Measurements from ENCODE around the gene MXRA8. TPM values are rescaled to one million over a fixed set of nuclear protein-coding genes. Genes with fewer than 3 reads are reported as not detected.

Gene MXRA8
- total and polyA plus RNA-seq, 9 of the 15 experiments (the other 6 are each of a cell fraction or from before 2014, with no cell fraction given) = 0.66 to 11.3 (median 6.3) TPM

GRCh38 chr1:1349256-1350012 lies 8.9 kb downstream of the MXRA8 start, which contains the start of gene DVL1 (continued):
- TF ChIP-seq, protein P1, sequence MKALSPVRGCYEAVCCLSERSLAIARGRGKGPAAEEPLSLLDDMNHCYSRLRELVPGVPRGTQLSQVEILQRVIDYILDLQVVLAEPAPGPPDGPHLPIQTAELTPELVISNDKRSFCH (CRISPR knock-in tag; IDR thresholded peaks at IDR 0.05) = no peak
- TF ChIP-seq, protein P1 (tag; IDR thresholded peaks at IDR 0.05) = 0 out of 2 replicates have a peak, but pooled peaks have one; percentile 58
- TF ChIP-seq TEAD1 (CRISPR knock-in tag; IDR thresholded peaks at IDR 0.05) (peak in 1 of 2 experiments; percentile 44; a peak in 1 of 4 replicates), CTCFL (IDR thresholded peaks at IDR 0.05; ENCODE audit: borderline replicate concordance, insufficient read depth, low read depth, low read length, poor library complexity, severe bottlenecking) (peak; percentile 95), ZNF431 (CRISPR knock-in tag; IDR thresholded peaks at IDR 0.05) (0 out of 2 replicates have a peak, but pooled peaks have one; percentile 20), THRA (IDR thresholded peaks at IDR 0.05) (no peak), ZNF354B (CRISPR knock-in tag; IDR thresholded peaks at IDR 0.05) (no peak), PHTF2 (CRISPR knock-in tag; IDR thresholded peaks at IDR 0.05) (no peak), SRSF1 (IDR thresholded peaks at IDR 0.05; ENCODE audit: low read depth, low read length) (no peak), NR4A1 (CRISPR knock-in tag; IDR thresholded peaks at IDR 0.05) (no peak), NR4A1 (tag; IDR thresholded peaks at IDR 0.05) (peak; percentile 70; the same call in 1 of the 2 replicates), SOX6 (IDR thresholded peaks at IDR 0.05) (no peak), TEAD2 (tag; IDR thresholded peaks at IDR 0.05) (no peak), HCFC1 (IDR thresholded peaks at IDR 0.05; ENCODE audit: low read depth, low read length) (peak; percentile 17; the same call in 1 of the 2 replicates), ARID2 (IDR thresholded peaks at IDR 0.05) (no peak), ZNF232 (CRISPR knock-in tag; IDR thresholded peaks at IDR 0.05) (no peak), NFE2L1 (tag; IDR thresholded peaks at IDR 0.05; ENCODE audit: borderline replicate concordance, low read depth) (no peak)
- TF ChIP-seq, protein P2, sequence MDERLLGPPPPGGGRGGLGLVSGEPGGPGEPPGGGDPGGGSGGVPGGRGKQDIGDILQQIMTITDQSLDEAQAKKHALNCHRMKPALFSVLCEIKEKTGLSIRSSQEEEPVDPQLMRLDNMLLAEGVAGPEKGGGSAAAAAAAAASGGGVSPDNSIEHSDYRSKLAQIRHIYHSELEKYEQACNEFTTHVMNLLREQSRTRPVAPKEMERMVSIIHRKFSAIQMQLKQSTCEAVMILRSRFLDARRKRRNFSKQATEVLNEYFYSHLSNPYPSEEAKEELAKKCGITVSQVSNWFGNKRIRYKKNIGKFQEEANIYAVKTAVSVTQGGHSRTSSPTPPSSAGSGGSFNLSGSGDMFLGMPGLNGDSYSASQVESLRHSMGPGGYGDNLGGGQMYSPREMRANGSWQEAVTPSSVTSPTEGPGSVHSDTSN (CRISPR knock-in tag; IDR thresholded peaks at IDR 0.05; ENCODE audit: low read depth) = no peak
- TF ChIP-seq, protein P2 (tag; conservative IDR thresholded peaks at IDR 0.05; ENCODE audit: low read depth) = no peak
